Osteoblast (primary cell): ENCODE data around the gene RIN1. TPM values are rescaled to one million over a fixed set of nuclear protein-coding genes. Genes with fewer than 3 reads are reported as not detected.

Experiments
- DNase-seq: peaks from one replicate; pipeline ENCODE4 v3.0.0; 2011; ENCODE audit warnings: low spot score, mixed read lengths; ENCODE audit not compliant: insufficient read length; ENCODE audit errors: missing footprints
- H2AFZ ChIP-seq: 2 replicates; pipeline ENCODE4 v1.6.0; 2011; ENCODE audit warnings: mild to moderate bottlenecking, low read length
- H3K27ac ChIP-seq: 2 replicates; pipeline ENCODE4 v1.5.1; 2011; ENCODE audit warnings: mild to moderate bottlenecking, low read depth, low read length, moderate library complexity
- H3K27me3 ChIP-seq: 2 replicates; pipeline ENCODE4 v1.6.0; 2012; ENCODE audit warnings: mild to moderate bottlenecking, control low read depth, inconsistent platforms, low read length, moderate library complexity; ENCODE audit not compliant: insufficient read depth
- H3K36me3 ChIP-seq: 2 replicates; pipeline ENCODE4 v1.5.1; 2011; ENCODE audit warnings: mild to moderate bottlenecking, low read length, control low read depth, moderate library complexity; ENCODE audit not compliant: insufficient read depth
- H3K4me1 ChIP-seq: 2 replicates; pipeline ENCODE4 v1.5.1; 2011; ENCODE audit warnings: mild to moderate bottlenecking, low read length, control low read depth, moderate library complexity; ENCODE audit not compliant: insufficient read depth
- H3K4me2 ChIP-seq: 2 replicates; pipeline ENCODE4 v1.6.0; 2011; ENCODE audit warnings: mild to moderate bottlenecking, low read length; ENCODE audit not compliant: insufficient read depth
- H3K4me3 ChIP-seq: fragments of 200-600 bp; sonication (generic); 3 replicates; pipeline ENCODE4 v1.5.1; 2012; ENCODE audit warnings: mild to moderate bottlenecking, low read length, inconsistent platforms; ENCODE audit not compliant: insufficient read depth
- H3K79me2 ChIP-seq: 2 replicates; pipeline ENCODE4 v1.6.0; 2012; ENCODE audit warnings: mild to moderate bottlenecking, low read length, control low read depth, inconsistent platforms; ENCODE audit not compliant: insufficient read depth
- H3K9me3 ChIP-seq: 2 replicates; pipeline ENCODE4 v1.5.1; 2011; ENCODE audit warnings: low read depth, low read length, control low read depth
- H4K20me1 ChIP-seq: 2 replicates; pipeline ENCODE4 v1.6.0; 2012; ENCODE audit warnings: mild to moderate bottlenecking, low read length, control low read depth; ENCODE audit not compliant: insufficient read depth
- CTCF ChIP-seq: IDR thresholded peaks from 2 replicates; pipeline ENCODE4 v1.5.1; 2011; ENCODE audit warnings: mild to moderate bottlenecking, low read depth, low read length, moderate library complexity; ENCODE audit errors: extremely low read depth
- total RNA-seq: library from RNA; depleted of rRNA; stranded (reverse); fragments of >200 nt; gene quantifications from 2 replicates; pipeline ENCODE4 v1.2.3, GENCODE V29; 2012

RIN1 gene
- total RNA-seq, 1 donor = 27.1 TPM

- Histone ChIP-seq H3K36me3 (peaks cover 21% of the 10 kb centered on the region), H3K4me1 (peaks cover 21% of the 10 kb centered on the region), H2AFZ (peak overlapping the region; percentile 96), H3K9me3 (no peaks in the 10 kb centered on the region), H3K4me2 (peak overlapping the region; percentile 97), H4K20me1 (peaks cover 18% of the 10 kb centered on the region), H3K27me3 (peaks cover 36% of the 10 kb centered on the region), H3K79me2 (peaks cover 41% of the 10 kb centered on the region), H3K4me3 (peak overlapping the region; percentile 98), H3K27ac (peak overlapping the region; percentile 97)
- TF ChIP-seq CTCF = no peak
- DNase-seq = peak; percentile 100
Measured at GRCh38 chr11:66289548-66290329, 46.5 kb downstream of the RIN1 start.

GRCh38 chr11:66288671-66289547 is 47.3 kb downstream of the RIN1 start, which contains the start of gene YIF1A:
Gene YIF1A (minus strand): TSS chr11:66289143. CDS start chr11:66288985, 158 bp downstream.
- DNase-seq = peak; percentile 100
- Histone ChIP-seq H3K9me3 (no peaks in the 10 kb centered on the region), H3K27ac (peak within 1 kb of the TSS; percentile 97), H4K20me1 (peaks cover 24% of the 10 kb centered on the region), H3K4me3 (peak within 1 kb of the TSS; percentile 98), H3K4me2 (peak within 1 kb of the TSS; percentile 99), H3K4me1 (peaks cover 21% of the 10 kb centered on the region), H2AFZ (peak within 1 kb of the TSS; percentile 96), H3K36me3 (peaks cover 27% of the 10 kb centered on the region), H3K79me2 (peaks cover 47% of the 10 kb centered on the region), H3K27me3 (peaks cover 36% of the 10 kb centered on the region)
- no peak for TF ChIP-seq CTCF

GRCh38 chr11:66287889-66288670 is 48.2 kb downstream of the RIN1 start:
- DNase-seq = peak; percentile 91
- H3K4me2 ChIP-seq = peak overlapping the region; percentile 99
- no peaks in the 10 kb centered on the region for H3K9me3 ChIP-seq
- peak overlapping the region; percentile 98 for H3K4me3 ChIP-seq
- no peak for TF ChIP-seq CTCF
- peaks cover 30% of the 10 kb centered on the region for H3K36me3 ChIP-seq
- peaks cover 21% of the 10 kb centered on the region for H3K4me1 ChIP-seq
- H4K20me1 ChIP-seq = peaks cover 28% of the 10 kb centered on the region
- peak overlapping the region; percentile 97 for H3K27ac ChIP-seq
- peaks cover 47% of the 10 kb centered on the region for H3K79me2 ChIP-seq
- H2AFZ ChIP-seq = peak overlapping the region; percentile 75
- peaks cover 30% of the 10 kb centered on the region for H3K27me3 ChIP-seq
